Panc1 (cell line): ENCODE measurements around the gene BCAS3.

Experiments used
- POLR2AphosphoS5 ChIP-seq: IDR thresholded peaks from 2 replicates; pipeline ENCODE4 v1.6.1; 2012; ENCODE audit warnings: mild to moderate bottlenecking, low read depth, low read length, moderate library complexity
- TF ChIP-seq, protein P1 (sequence below): fragments of 450-650 bp; IDR thresholded peaks from 2 replicates; pipeline ENCODE4 v1.5.1; 2017; ENCODE audit warnings: mild to moderate bottlenecking
- TF ChIP-seq, protein P2 (sequence below), 2 experiments: IDR thresholded peaks; 2 replicates each; pipeline ENCODE4 v1.6.1; 2011 to 2012; ENCODE audit warnings: low read depth in 2 of 2, control low read depth in 1 of 2, low read length in 1 of 2, mild to moderate bottlenecking in 1 of 2, moderate library complexity in 1 of 2; ENCODE audit not compliant: insufficient read depth in 1 of 2

DNA sequence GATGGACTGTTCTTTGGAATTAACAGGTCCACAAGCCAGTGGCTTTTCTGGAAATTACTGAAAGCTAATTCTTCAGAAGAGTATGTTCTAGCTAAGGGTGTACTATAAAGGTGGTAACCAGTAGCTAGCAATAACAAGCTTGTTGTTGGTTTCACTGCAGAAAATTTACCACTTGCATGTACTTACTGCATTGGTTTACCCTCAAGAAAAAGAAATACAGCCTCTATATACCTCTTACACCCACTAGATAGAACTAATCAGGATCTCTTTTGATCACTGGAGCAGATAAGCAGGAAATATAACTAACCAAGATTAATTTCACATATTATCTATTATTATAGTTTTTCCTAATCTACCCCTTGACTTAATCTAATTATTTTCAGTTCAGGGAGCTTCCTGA is 537.1 kb downstream of the BCAS3 start:
- TF ChIP-seq, protein P1, sequence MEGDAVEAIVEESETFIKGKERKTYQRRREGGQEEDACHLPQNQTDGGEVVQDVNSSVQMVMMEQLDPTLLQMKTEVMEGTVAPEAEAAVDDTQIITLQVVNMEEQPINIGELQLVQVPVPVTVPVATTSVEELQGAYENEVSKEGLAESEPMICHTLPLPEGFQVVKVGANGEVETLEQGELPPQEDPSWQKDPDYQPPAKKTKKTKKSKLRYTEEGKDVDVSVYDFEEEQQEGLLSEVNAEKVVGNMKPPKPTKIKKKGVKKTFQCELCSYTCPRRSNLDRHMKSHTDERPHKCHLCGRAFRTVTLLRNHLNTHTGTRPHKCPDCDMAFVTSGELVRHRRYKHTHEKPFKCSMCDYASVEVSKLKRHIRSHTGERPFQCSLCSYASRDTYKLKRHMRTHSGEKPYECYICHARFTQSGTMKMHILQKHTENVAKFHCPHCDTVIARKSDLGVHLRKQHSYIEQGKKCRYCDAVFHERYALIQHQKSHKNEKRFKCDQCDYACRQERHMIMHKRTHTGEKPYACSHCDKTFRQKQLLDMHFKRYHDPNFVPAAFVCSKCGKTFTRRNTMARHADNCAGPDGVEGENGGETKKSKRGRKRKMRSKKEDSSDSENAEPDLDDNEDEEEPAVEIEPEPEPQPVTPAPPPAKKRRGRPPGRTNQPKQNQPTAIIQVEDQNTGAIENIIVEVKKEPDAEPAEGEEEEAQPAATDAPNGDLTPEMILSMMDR: no peak
- TF ChIP-seq, protein P2, sequence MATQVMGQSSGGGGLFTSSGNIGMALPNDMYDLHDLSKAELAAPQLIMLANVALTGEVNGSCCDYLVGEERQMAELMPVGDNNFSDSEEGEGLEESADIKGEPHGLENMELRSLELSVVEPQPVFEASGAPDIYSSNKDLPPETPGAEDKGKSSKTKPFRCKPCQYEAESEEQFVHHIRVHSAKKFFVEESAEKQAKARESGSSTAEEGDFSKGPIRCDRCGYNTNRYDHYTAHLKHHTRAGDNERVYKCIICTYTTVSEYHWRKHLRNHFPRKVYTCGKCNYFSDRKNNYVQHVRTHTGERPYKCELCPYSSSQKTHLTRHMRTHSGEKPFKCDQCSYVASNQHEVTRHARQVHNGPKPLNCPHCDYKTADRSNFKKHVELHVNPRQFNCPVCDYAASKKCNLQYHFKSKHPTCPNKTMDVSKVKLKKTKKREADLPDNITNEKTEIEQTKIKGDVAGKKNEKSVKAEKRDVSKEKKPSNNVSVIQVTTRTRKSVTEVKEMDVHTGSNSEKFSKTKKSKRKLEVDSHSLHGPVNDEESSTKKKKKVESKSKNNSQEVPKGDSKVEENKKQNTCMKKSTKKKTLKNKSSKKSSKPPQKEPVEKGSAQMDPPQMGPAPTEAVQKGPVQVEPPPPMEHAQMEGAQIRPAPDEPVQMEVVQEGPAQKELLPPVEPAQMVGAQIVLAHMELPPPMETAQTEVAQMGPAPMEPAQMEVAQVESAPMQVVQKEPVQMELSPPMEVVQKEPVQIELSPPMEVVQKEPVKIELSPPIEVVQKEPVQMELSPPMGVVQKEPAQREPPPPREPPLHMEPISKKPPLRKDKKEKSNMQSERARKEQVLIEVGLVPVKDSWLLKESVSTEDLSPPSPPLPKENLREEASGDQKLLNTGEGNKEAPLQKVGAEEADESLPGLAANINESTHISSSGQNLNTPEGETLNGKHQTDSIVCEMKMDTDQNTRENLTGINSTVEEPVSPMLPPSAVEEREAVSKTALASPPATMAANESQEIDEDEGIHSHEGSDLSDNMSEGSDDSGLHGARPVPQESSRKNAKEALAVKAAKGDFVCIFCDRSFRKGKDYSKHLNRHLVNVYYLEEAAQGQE (IDR thresholded peaks at IDR 0.05; ENCODE audit: insufficient read depth in 1 of 2, low read depth in 2 of 2, low read length in 1 of 2): no peak
- TF ChIP-seq POLR2AphosphoS5: no peak
